ENCODE data around the gene PCK1. TPM values are rescaled to one million over a fixed set of nuclear protein-coding genes. Genes with fewer than 3 reads are reported as not detected.

The PCK1 gene
- total and polyA plus RNA-seq, 2 of the 13 experiments (the other 11 are each of a cell fraction or from before 2014, with no cell fraction given), result 6.5 to 12.6 TPM

DNA sequence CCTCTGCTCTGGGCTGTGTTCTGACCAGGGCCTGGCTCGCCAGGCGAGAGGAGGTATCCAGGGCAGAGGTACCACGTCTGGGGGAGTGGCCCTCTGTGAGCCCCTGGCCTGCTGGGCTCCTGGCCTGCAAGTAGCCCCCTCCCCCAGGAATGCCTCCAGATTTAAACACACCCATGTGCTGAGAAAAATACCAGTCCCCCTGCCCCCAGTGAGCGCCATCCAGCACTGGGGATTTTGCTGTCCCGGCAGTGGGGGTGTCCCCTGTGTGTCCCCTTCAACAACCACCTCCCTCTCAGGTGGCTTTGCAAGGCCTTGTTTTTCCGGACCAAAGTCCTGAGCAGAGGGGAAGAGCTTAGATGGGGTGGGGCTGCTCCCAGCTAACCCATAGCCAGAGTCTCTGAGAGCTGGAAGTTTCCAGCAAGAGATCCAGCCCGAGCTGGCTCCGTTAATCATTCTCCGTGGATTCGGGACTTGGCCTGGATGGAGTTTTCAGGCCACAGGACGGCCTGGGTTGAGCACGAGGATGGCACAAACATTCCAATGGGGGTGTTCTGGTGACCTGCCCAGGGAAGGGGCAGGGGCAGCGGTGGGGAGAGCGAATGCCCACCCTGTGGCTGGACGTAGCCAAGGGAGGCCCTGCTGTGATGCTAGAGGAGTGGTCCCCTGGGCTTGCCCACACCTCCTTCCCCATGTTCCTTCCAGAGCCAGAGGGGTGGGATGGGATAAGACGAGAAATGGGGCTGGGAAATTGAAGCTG lies 29.0 kb downstream of the PCK1 start (continued):
- TF ChIP-seq, protein P1, sequence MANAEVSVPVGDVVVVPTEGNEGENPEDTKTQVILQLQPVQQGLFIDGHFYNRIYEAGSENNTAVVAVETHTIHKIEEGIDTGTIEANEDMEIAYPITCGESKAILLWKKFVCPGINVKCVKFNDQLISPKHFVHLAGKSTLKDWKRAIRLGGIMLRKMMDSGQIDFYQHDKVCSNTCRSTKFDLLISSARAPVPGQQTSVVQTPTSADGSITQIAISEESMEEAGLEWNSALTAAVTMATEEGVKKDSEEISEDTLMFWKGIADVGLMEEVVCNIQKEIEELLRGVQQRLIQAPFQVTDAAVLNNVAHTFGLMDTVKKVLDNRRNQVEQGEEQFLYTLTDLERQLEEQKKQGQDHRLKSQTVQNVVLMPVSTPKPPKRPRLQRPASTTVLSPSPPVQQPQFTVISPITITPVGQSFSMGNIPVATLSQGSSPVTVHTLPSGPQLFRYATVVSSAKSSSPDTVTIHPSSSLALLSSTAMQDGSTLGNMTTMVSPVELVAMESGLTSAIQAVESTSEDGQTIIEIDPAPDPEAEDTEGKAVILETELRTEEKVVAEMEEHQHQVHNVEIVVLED (CRISPR knock-in tag; IDR thresholded peaks at IDR 0.05; ENCODE audit: borderline replicate concordance), result no peak
- TF ChIP-seq, protein P2, sequence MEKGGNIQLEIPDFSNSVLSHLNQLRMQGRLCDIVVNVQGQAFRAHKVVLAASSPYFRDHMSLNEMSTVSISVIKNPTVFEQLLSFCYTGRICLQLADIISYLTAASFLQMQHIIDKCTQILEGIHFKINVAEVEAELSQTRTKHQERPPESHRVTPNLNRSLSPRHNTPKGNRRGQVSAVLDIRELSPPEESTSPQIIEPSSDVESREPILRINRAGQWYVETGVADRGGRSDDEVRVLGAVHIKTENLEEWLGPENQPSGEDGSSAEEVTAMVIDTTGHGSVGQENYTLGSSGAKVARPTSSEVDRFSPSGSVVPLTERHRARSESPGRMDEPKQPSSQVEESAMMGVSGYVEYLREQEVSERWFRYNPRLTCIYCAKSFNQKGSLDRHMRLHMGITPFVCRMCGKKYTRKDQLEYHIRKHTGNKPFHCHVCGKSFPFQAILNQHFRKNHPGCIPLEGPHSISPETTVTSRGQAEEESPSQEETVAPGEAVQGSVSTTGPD (CRISPR knock-in tag; IDR thresholded peaks at IDR 0.05), result no peak
- TF ChIP-seq ZNF782 (CRISPR knock-in tag; IDR thresholded peaks at IDR 0.05; ENCODE audit: borderline replicate concordance) (no peak), TBP (CRISPR knock-in tag; IDR thresholded peaks at IDR 0.05) (no peak), PHF20 (CRISPR knock-in tag; IDR thresholded peaks at IDR 0.05) (no peak), SP5 (CRISPR knock-in tag; IDR thresholded peaks at IDR 0.05; ENCODE audit: borderline replicate concordance, low read depth) (no peak), ZFP36 (IDR thresholded peaks at IDR 0.05; ENCODE audit: borderline replicate concordance, low read depth, low read length, partially characterized antibody) (no peak), ZNF124 (CRISPR knock-in tag; IDR thresholded peaks at IDR 0.05) (0 out of 2 replicates have a peak, but pooled peaks have one; percentile 30), RXRB (CRISPR knock-in tag; IDR thresholded peaks at IDR 0.05; ENCODE audit: borderline replicate concordance) (peak; percentile 92), ZC3H4 (CRISPR knock-in tag; IDR thresholded peaks at IDR 0.05; ENCODE audit: borderline replicate concordance) (no peak), ZSCAN30 (CRISPR knock-in tag; IDR thresholded peaks at IDR 0.05) (no peak), EP300 (IDR thresholded peaks at IDR 0.05; ENCODE audit: low read depth in 2 of 2, low read length in 2 of 2) (peak in 1 of 2 experiments; percentile 81; a peak in 1 of 4 replicates), EP300 (CRISPR knock-in tag; IDR thresholded peaks at IDR 0.05; ENCODE audit: borderline replicate concordance) (no peak), ZKSCAN1 (IDR thresholded peaks at IDR 0.05; ENCODE audit: low read length) (no peak), ZNF460 (CRISPR knock-in tag; IDR thresholded peaks at IDR 0.05; ENCODE audit: borderline replicate concordance) (peak; percentile 23; the same call in 1 of the 2 replicates), ZNF773 (CRISPR knock-in tag; IDR thresholded peaks at IDR 0.05; ENCODE audit: borderline replicate concordance) (no peak)
- TF ChIP-seq, protein P3, sequence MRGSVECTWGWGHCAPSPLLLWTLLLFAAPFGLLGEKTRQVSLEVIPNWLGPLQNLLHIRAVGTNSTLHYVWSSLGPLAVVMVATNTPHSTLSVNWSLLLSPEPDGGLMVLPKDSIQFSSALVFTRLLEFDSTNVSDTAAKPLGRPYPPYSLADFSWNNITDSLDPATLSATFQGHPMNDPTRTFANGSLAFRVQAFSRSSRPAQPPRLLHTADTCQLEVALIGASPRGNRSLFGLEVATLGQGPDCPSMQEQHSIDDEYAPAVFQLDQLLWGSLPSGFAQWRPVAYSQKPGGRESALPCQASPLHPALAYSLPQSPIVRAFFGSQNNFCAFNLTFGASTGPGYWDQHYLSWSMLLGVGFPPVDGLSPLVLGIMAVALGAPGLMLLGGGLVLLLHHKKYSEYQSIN (CRISPR knock-in tag; IDR thresholded peaks at IDR 0.05; ENCODE audit: borderline replicate concordance), result no peak
- TF ChIP-seq, protein P4, sequence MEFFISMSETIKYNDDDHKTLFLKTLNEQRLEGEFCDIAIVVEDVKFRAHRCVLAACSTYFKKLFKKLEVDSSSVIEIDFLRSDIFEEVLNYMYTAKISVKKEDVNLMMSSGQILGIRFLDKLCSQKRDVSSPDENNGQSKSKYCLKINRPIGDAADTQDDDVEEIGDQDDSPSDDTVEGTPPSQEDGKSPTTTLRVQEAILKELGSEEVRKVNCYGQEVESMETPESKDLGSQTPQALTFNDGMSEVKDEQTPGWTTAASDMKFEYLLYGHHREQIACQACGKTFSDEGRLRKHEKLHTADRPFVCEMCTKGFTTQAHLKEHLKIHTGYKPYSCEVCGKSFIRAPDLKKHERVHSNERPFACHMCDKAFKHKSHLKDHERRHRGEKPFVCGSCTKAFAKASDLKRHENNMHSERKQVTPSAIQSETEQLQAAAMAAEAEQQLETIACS (CRISPR knock-in tag; IDR thresholded peaks at IDR 0.05), result no peak
- TF ChIP-seq, protein P5, sequence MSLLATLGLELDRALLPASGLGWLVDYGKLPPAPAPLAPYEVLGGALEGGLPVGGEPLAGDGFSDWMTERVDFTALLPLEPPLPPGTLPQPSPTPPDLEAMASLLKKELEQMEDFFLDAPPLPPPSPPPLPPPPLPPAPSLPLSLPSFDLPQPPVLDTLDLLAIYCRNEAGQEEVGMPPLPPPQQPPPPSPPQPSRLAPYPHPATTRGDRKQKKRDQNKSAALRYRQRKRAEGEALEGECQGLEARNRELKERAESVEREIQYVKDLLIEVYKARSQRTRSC (CRISPR knock-in tag; IDR thresholded peaks at IDR 0.05; ENCODE audit: low read depth), result 0 out of 2 replicates have a peak, but pooled peaks have one; percentile 27
- TF ChIP-seq, protein P6, sequence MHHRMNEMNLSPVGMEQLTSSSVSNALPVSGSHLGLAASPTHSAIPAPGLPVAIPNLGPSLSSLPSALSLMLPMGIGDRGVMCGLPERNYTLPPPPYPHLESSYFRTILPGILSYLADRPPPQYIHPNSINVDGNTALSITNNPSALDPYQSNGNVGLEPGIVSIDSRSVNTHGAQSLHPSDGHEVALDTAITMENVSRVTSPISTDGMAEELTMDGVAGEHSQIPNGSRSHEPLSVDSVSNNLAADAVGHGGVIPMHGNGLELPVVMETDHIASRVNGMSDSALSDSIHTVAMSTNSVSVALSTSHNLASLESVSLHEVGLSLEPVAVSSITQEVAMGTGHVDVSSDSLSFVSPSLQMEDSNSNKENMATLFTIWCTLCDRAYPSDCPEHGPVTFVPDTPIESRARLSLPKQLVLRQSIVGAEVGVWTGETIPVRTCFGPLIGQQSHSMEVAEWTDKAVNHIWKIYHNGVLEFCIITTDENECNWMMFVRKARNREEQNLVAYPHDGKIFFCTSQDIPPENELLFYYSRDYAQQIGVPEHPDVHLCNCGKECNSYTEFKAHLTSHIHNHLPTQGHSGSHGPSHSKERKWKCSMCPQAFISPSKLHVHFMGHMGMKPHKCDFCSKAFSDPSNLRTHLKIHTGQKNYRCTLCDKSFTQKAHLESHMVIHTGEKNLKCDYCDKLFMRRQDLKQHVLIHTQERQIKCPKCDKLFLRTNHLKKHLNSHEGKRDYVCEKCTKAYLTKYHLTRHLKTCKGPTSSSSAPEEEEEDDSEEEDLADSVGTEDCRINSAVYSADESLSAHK (CRISPR knock-in tag; IDR thresholded peaks at IDR 0.05; ENCODE audit: borderline replicate concordance), result no peak
